ENCODE measurements around the gene SEZ6L2. TPM values are rescaled to one million over a fixed set of nuclear protein-coding genes. Genes with fewer than 3 reads are reported as not detected.

SEZ6L2 gene
- total and polyA plus RNA-seq, 2 of the 13 experiments (the other 11 are each of a cell fraction or from before 2014, with no cell fraction given): 14.9 to 16.9 TPM

DNA sequence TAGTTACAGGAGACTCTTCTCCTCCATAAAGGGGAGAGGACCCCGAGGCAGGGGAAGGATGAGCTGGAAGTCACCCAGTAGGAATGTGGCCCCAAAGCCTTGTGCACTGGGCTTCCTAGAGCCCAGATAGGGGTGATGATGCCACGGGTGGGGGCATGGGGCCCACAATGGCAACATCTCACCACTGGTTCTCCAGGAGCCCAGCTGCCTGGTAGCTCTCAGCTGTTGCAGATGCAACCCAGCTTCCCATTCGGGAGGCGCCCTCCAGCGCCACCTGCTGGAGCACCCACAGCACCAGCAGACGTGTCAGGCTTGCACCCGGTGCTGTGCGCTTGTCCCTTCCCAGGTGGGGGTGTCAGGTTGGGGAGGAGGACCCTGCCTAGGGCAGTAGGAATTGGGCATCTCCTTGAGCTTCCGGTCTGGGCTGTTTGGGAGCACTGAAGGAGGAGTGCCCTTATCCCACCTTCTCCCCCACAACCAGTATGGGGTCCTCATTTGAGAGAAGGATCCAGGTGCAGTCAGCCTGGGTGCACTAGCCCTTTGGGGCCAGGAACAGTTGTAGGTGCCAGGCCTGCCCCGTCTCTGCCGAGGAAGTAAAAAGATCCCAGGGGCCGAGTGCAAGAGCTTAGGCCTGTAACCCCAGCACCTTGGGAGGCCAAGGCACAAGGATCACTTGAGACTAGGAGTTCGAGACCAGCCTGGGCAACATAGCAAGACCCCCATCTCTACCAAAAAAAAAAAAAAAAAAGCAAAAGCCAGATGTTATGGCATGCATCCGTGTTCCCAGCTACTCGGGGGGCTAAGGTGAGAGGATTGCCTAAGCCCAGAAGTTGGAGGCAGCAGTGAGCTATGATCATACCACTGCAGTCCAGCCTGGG lies 50.7 kb downstream of the SEZ6L2 start (continued):
- TF ChIP-seq, protein P1, sequence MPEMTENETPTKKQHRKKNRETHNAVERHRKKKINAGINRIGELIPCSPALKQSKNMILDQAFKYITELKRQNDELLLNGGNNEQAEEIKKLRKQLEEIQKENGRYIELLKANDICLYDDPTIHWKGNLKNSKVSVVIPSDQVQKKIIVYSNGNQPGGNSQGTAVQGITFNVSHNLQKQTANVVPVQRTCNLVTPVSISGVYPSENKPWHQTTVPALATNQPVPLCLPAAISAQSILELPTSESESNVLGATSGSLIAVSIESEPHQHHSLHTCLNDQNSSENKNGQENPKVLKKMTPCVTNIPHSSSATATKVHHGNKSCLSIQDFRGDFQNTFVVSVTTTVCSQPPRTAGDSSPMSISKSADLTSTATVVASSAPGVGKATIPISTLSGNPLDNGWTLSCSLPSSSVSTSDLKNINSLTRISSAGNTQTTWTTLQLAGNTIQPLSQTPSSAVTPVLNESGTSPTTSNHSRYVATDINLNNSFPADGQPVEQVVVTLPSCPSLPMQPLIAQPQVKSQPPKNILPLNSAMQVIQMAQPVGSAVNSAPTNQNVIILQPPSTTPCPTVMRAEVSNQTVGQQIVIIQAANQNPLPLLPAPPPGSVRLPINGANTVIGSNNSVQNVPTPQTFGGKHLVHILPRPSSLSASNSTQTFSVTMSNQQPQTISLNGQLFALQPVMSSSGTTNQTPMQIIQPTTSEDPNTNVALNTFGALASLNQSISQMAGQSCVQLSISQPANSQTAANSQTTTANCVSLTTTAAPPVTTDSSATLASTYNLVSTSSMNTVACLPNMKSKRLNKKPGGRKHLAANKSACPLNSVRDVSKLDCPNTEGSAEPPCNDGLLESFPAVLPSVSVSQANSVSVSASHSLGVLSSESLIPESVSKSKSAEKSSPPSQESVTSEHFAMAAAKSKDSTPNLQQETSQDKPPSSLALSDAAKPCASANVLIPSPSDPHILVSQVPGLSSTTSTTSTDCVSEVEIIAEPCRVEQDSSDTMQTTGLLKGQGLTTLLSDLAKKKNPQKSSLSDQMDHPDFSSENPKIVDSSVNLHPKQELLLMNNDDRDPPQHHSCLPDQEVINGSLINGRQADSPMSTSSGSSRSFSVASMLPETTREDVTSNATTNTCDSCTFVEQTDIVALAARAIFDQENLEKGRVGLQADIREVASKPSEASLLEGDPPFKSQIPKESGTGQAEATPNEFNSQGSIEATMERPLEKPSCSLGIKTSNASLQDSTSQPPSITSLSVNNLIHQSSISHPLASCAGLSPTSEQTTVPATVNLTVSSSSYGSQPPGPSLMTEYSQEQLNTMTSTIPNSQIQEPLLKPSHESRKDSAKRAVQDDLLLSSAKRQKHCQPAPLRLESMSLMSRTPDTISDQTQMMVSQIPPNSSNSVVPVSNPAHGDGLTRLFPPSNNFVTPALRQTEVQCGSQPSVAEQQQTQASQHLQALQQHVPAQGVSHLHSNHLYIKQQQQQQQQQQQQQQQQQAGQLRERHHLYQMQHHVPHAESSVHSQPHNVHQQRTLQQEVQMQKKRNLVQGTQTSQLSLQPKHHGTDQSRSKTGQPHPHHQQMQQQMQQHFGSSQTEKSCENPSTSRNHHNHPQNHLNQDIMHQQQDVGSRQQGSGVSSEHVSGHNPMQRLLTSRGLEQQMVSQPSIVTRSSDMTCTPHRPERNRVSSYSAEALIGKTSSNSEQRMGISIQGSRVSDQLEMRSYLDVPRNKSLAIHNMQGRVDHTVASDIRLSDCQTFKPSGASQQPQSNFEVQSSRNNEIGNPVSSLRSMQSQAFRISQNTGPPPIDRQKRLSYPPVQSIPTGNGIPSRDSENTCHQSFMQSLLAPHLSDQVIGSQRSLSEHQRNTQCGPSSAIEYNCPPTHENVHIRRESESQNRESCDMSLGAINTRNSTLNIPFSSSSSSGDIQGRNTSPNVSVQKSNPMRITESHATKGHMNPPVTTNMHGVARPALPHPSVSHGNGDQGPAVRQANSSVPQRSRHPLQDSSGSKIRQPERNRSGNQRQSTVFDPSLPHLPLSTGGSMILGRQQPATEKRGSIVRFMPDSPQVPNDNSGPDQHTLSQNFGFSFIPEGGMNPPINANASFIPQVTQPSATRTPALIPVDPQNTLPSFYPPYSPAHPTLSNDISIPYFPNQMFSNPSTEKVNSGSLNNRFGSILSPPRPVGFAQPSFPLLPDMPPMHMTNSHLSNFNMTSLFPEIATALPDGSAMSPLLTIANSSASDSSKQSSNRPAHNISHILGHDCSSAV (CRISPR knock-in tag; IDR thresholded peaks at IDR 0.05; ENCODE audit: borderline replicate concordance): no peak
- TF ChIP-seq ZNF451 (CRISPR knock-in tag; IDR thresholded peaks at IDR 0.05) (no peak), DNMT3B (CRISPR knock-in tag; conservative IDR thresholded peaks at IDR 0.05) (no peak), WIZ (CRISPR knock-in tag; IDR thresholded peaks at IDR 0.05) (no peak), TEAD3 (CRISPR knock-in tag; optimal IDR thresholded peaks at IDR 0.05; ENCODE audit: borderline replicate concordance) (peak; percentile 41), ZNF891 (CRISPR knock-in tag; IDR thresholded peaks at IDR 0.05) (0 out of 2 replicates have a peak, but pooled peaks have one; percentile 37), GLI4 (CRISPR knock-in tag; IDR thresholded peaks at IDR 0.05; ENCODE audit: borderline replicate concordance) (no peak), ARNT2 (CRISPR knock-in tag; IDR thresholded peaks at IDR 0.05; ENCODE audit: low read depth) (0 out of 2 replicates have a peak, but pooled peaks have one; percentile 49), HOXD1 (CRISPR knock-in tag; IDR thresholded peaks at IDR 0.05) (0 out of 2 replicates have a peak, but pooled peaks have one; percentile 39), HDAC2 (CRISPR knock-in tag; IDR thresholded peaks at IDR 0.05) (peak; percentile 42; the same call in 1 of the 2 replicates), ZNF773 (CRISPR knock-in tag; IDR thresholded peaks at IDR 0.05; ENCODE audit: borderline replicate concordance) (no peak), ELF1 (CRISPR knock-in tag; IDR thresholded peaks at IDR 0.05) (peak; percentile 48; the same call in 1 of the 2 replicates), ZNF878 (CRISPR knock-in tag; IDR thresholded peaks at IDR 0.05) (no peak), ZNF614 (CRISPR knock-in tag; IDR thresholded peaks at IDR 0.05; ENCODE audit: borderline replicate concordance) (peak; percentile 29; the same call in 1 of the 2 replicates), HNRNPUL1 (IDR thresholded peaks at IDR 0.05; ENCODE audit: low read depth, low read length) (no peak), AKAP8 (CRISPR knock-in tag; IDR thresholded peaks at IDR 0.05) (0 out of 2 replicates have a peak, but pooled peaks have one; percentile 31), ZBTB42 (CRISPR knock-in tag; IDR thresholded peaks at IDR 0.05) (0 out of 2 replicates have a peak, but pooled peaks have one; percentile 33), KMT2A (CRISPR knock-in tag; IDR thresholded peaks at IDR 0.05) (no peak), ZNF101 (CRISPR knock-in tag; IDR thresholded peaks at IDR 0.05; ENCODE audit: borderline replicate concordance, low read depth) (no peak)
- TF ChIP-seq, protein P2, sequence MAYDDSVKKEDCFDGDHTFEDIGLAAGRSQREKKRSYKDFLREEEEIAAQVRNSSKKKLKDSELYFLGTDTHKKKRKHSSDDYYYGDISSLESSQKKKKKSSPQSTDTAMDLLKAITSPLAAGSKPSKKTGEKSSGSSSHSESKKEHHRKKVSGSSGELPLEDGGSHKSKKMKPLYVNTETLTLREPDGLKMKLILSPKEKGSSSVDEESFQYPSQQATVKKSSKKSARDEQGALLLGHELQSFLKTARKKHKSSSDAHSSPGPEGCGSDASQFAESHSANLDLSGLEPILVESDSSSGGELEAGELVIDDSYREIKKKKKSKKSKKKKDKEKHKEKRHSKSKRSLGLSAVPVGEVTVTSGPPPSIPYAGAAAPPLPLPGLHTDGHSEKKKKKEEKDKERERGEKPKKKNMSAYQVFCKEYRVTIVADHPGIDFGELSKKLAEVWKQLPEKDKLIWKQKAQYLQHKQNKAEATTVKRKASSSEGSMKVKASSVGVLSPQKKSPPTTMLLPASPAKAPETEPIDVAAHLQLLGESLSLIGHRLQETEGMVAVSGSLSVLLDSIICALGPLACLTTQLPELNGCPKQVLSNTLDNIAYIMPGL (CRISPR knock-in tag; IDR thresholded peaks at IDR 0.05; ENCODE audit: borderline replicate concordance in 1 of 2, low read depth in 1 of 2): peak; percentile 73 to 90; a peak in 3 of 4 replicates

All from HepG2 (cell line).